HepG2 (cell line): ENCODE measurements around the gene ITIH1. TPM values are rescaled to one million over a fixed set of nuclear protein-coding genes. Genes with fewer than 3 reads are reported as not detected.

Source experiments
- ATF7 ChIP-seq, 2 experiments: fragments of 450-650 bp in 1 of 2; sonication (generic) in 1 of 2; formaldehyde crosslinking in 1 of 2; IDR thresholded peaks; 2 replicates each; pipeline versions ENCODE4 v1.4.0 to v1.6.1; 2016 to 2020; ENCODE audit warnings: antibody characterized with exemption in 1 of 2, mild to moderate bottlenecking in 1 of 2, missing genetic modification reagents in 1 of 2
- CC2D1A ChIP-seq: sonication (generic); formaldehyde crosslinking; IDR thresholded peaks from 2 replicates; pipeline ENCODE4 v1.8.1; 2023; ENCODE audit warnings: mild to moderate bottlenecking, missing genetic modification reagents
- CREB1 ChIP-seq, 2 experiments: fragments of 450-650 bp in 1 of 2; IDR thresholded peaks; 2 replicates each; pipeline ENCODE4 v1.6.1; 2016 to 2017; ENCODE audit warnings: control low read depth in 1 of 2, mild to moderate bottlenecking in 1 of 2, missing compliant biosample characterization in 1 of 2, missing genetic modification characterization in 1 of 2
- CREM ChIP-seq, 2 experiments: sonication (generic) in 1 of 2; formaldehyde crosslinking in 1 of 2; IDR thresholded peaks; 2 replicates each; pipeline versions ENCODE4 v1.4.0 to v1.6.1; 2016 to 2020; ENCODE audit warnings: antibody characterized with exemption in 1 of 2, mild to moderate bottlenecking in 1 of 2, missing genetic modification reagents in 1 of 2
- GFI1 ChIP-seq: sonication (generic); formaldehyde crosslinking; IDR thresholded peaks from 2 replicates; pipeline ENCODE4 v1.5.0; 2020; ENCODE audit warnings: missing genetic modification reagents, mild to moderate bottlenecking, borderline replicate concordance
- KDM1A ChIP-seq: IDR thresholded peaks from 2 replicates; pipeline ENCODE4 v1.6.1; 2016; ENCODE audit warnings: missing compliant biosample characterization
- MED8 ChIP-seq: sonication (generic); formaldehyde crosslinking; IDR thresholded peaks from 2 replicates; pipeline ENCODE4 v1.8.1; 2023; ENCODE audit warnings: mild to moderate bottlenecking, missing genetic modification reagents; ENCODE audit not compliant: insufficient replicate concordance
- NPAS2 ChIP-seq: sonication (generic); formaldehyde crosslinking; IDR thresholded peaks from 2 replicates; pipeline ENCODE4 v1.8.0; 2022; ENCODE audit warnings: mild to moderate bottlenecking, missing genetic modification reagents, borderline replicate concordance
- SNAI1 ChIP-seq: sonication (generic); formaldehyde crosslinking; IDR thresholded peaks from 2 replicates; pipeline ENCODE4 v1.5.0; 2020; ENCODE audit warnings: mild to moderate bottlenecking, missing genetic modification reagents, borderline replicate concordance
- TP53 ChIP-seq: sonication (generic); formaldehyde crosslinking; conservative IDR thresholded peaks from 2 replicates; pipeline ENCODE4 v1.4.0; 2020; ENCODE audit warnings: missing genetic modification reagents
- ZNF333 ChIP-seq: sonication (generic); formaldehyde crosslinking; IDR thresholded peaks from 2 replicates; pipeline ENCODE4 v1.4.0; 2020; ENCODE audit warnings: mild to moderate bottlenecking, missing genetic modification reagents, borderline replicate concordance
- ZNF557 ChIP-seq: sonication (generic); formaldehyde crosslinking; IDR thresholded peaks from 2 replicates; pipeline ENCODE4 v1.4.0; 2020; ENCODE audit warnings: missing genetic modification reagents
- ZNF768 ChIP-seq: sonication (generic); formaldehyde crosslinking; IDR thresholded peaks from 2 replicates; pipeline ENCODE4 v1.4.0; 2020; ENCODE audit warnings: missing genetic modification reagents
- polyA plus RNA-seq, 8 experiments: library from polyadenylated mRNA; depleted of rRNA in 3 of 8; stranded (reverse) in 7 of 8; unstranded in 1 of 8; fragments of >200 nt; fragmentation: Illumina TruSeq in 4 of 8; extraction: Trizol in 4 of 8; gene quantifications; 2 replicates each; pipeline versions ENCODE4 v1.2.1 to v1.2.3, GENCODE V29; 2011 to 2016; ENCODE audit warnings: low read depth in 4 of 8, missing spikeins in 1 of 8, mixed read lengths in 1 of 8; ENCODE audit not compliant: insufficient read depth in 1 of 8
- total RNA-seq, 5 experiments: library from RNA; depleted of rRNA; stranded (reverse); fragments of >200 nt; fragmentation: Illumina TruSeq; extraction: Trizol; gene quantifications; 2 replicates each; pipeline ENCODE4 v1.2.3, GENCODE V29; 2016; ENCODE audit warnings: low read depth in 1 of 5
- TF ChIP-seq, protein P1 (sequence below): sonication (generic); formaldehyde crosslinking; IDR thresholded peaks from 2 replicates; pipeline ENCODE4 v1.4.0; 2020; ENCODE audit warnings: mild to moderate bottlenecking, low read depth, missing genetic modification reagents
- TF ChIP-seq, protein P2 (sequence below): sonication (generic); formaldehyde crosslinking; IDR thresholded peaks from 2 replicates; pipeline ENCODE4 v1.5.0; 2020; ENCODE audit warnings: mild to moderate bottlenecking, missing genetic modification reagents
- TF ChIP-seq, protein P3 (sequence below): sonication (generic); formaldehyde crosslinking; IDR thresholded peaks from 2 replicates; pipeline ENCODE4 v1.5.0; 2020; ENCODE audit warnings: mild to moderate bottlenecking, low read depth, missing genetic modification reagents, borderline replicate concordance
- TF ChIP-seq, protein P4 (sequence below): IDR thresholded peaks from 2 replicates; pipeline ENCODE4 v1.6.1; 2016
- TF ChIP-seq, protein P5 (sequence below): sonication (generic); formaldehyde crosslinking; IDR thresholded peaks from 2 replicates; pipeline ENCODE4 v1.5.1; 2020; ENCODE audit warnings: mild to moderate bottlenecking, missing genetic modification reagents, borderline replicate concordance

ITIH1 gene
- total and polyA plus RNA-seq, 2 of the 13 experiments (the other 11 are each of a cell fraction or from before 2014, with no cell fraction given): 12.3 to 19.6 TPM

DNA sequence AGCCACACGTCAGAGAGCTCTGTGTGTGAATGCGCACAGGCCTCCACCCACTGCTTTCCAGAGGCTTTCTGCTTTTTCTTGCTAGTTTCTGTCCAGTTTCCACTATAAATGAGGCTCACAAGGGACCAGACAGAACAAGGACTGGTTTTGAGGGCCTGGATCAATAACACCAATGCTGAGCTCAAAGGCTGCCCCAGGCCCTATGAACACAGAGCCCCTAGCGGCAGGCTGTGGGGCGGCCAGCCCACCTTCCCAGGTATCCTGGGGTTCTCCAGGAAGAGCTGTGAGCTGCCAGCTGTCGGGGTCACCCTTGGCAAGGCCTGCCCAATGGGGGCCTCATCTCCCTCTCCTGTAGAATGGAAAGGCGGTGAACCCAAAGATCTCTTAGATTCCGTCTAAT, 15.0 kb downstream of the ITIH1 start (continued):
- TF ChIP-seq, protein P1, sequence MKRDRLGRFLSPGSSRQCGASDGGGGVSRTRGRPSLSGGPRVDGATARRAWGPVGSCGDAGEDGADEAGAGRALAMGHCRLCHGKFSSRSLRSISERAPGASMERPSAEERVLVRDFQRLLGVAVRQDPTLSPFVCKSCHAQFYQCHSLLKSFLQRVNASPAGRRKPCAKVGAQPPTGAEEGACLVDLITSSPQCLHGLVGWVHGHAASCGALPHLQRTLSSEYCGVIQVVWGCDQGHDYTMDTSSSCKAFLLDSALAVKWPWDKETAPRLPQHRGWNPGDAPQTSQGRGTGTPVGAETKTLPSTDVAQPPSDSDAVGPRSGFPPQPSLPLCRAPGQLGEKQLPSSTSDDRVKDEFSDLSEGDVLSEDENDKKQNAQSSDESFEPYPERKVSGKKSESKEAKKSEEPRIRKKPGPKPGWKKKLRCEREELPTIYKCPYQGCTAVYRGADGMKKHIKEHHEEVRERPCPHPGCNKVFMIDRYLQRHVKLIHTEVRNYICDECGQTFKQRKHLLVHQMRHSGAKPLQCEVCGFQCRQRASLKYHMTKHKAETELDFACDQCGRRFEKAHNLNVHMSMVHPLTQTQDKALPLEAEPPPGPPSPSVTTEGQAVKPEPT (CRISPR knock-in tag): no peak
- TF ChIP-seq CC2D1A (no peak), CREB1 (IDR thresholded peaks at IDR 0.05) (no peak), CREB1 (CRISPR knock-in tag; IDR thresholded peaks at IDR 0.05) (no peak), ZNF557 (CRISPR knock-in tag) (no peak), ATF7 (IDR thresholded peaks at IDR 0.05) (no peak), ATF7 (CRISPR knock-in tag; IDR thresholded peaks at IDR 0.05) (no peak), SNAI1 (CRISPR knock-in tag) (no peak), ZNF768 (CRISPR knock-in tag) (no peak), CREM (IDR thresholded peaks at IDR 0.05) (no peak), CREM (CRISPR knock-in tag; IDR thresholded peaks at IDR 0.05) (no peak), TP53 (no peak), GFI1 (CRISPR knock-in tag) (no peak), ZNF333 (CRISPR knock-in tag) (no peak), NPAS2 (no peak), MED8 (CRISPR knock-in tag) (no peak), KDM1A (CRISPR knock-in tag) (no peak)
- TF ChIP-seq, protein P2, sequence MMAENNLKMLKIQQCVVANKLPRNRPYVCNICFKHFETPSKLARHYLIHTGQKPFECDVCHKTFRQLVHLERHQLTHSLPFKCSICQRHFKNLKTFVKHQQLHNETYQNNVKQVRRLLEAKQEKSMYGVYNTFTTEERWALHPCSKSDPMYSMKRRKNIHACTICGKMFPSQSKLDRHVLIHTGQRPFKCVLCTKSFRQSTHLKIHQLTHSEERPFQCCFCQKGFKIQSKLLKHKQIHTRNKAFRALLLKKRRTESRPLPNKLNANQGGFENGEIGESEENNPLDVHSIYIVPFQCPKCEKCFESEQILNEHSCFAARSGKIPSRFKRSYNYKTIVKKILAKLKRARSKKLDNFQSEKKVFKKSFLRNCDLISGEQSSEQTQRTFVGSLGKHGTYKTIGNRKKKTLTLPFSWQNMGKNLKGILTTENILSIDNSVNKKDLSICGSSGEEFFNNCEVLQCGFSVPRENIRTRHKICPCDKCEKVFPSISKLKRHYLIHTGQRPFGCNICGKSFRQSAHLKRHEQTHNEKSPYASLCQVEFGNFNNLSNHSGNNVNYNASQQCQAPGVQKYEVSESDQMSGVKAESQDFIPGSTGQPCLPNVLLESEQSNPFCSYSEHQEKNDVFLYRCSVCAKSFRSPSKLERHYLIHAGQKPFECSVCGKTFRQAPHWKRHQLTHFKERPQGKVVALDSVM (CRISPR knock-in tag): no peak
- TF ChIP-seq, protein P3, sequence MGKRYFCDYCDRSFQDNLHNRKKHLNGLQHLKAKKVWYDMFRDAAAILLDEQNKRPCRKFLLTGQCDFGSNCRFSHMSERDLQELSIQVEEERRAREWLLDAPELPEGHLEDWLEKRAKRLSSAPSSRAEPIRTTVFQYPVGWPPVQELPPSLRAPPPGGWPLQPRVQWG (CRISPR knock-in tag): no peak
- TF ChIP-seq, protein P4, sequence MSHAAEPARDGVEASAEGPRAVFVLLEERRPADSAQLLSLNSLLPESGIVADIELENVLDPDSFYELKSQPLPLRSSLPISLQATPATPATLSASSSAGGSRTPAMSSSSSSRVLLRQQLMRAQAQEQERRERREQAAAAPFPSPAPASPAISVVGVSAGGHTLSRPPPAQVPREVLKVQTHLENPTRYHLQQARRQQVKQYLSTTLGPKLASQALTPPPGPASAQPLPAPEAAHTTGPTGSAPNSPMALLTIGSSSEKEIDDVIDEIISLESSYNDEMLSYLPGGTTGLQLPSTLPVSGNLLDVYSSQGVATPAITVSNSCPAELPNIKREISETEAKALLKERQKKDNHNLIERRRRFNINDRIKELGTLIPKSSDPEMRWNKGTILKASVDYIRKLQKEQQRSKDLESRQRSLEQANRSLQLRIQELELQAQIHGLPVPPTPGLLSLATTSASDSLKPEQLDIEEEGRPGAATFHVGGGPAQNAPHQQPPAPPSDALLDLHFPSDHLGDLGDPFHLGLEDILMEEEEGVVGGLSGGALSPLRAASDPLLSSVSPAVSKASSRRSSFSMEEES (CRISPR knock-in tag): no peak
- TF ChIP-seq, protein P5, sequence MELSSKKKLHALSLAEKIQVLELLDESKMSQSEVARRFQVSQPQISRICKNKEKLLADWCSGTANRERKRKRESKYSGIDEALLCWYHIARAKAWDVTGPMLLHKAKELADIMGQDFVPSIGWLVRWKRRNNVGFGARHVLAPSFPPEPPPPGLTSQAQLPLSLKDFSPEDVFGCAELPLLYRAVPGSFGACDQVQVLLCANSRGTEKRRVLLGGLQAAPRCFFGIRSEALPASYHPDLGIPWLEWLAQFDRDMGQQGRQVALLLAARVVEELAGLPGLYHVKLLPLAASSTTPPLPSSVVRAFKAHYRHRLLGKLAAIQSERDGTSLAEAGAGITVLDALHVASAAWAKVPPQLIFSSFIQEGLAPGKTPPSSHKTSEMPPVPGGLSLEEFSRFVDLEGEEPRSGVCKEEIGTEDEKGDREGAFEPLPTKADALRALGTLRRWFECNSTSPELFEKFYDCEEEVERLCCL (CRISPR knock-in tag): no peak
